Esophagus (tissue), 2 donors: ENCODE measurements around the gene STX2. TPM values are rescaled to one million over a fixed set of nuclear protein-coding genes. Genes with fewer than 3 reads are reported as not detected.
"Not testable (repeated sequence)": the region's sequence is repeated elsewhere in the genome, so short reads cannot be mapped to it uniquely, and the experiment has no call there.

Experiments
- H3K27ac ChIP-seq, 2 donors: one replicate each; pipeline ENCODE4 v1.5.1; 2013; ENCODE audit warnings: low read depth in 2 of 2, mild to moderate bottlenecking in 2 of 2, inconsistent platforms in 1 of 2, low read length in 1 of 2, moderate library complexity in 1 of 2
- H3K27me3 ChIP-seq, 2 donors: one replicate each; pipeline ENCODE4 v1.6.1; 2013; ENCODE audit warnings: low read length in 2 of 2, control low read depth in 1 of 2, mild to moderate bottlenecking in 1 of 2; ENCODE audit not compliant: insufficient read depth in 2 of 2, control insufficient read depth in 1 of 2
- H3K36me3 ChIP-seq, 2 donors: one replicate each; pipeline ENCODE4 v1.6.1; 2013; ENCODE audit warnings: low read length in 1 of 2; ENCODE audit not compliant: control insufficient read depth in 2 of 2, insufficient read depth in 2 of 2
- H3K4me1 ChIP-seq, 2 donors: one replicate each; pipeline ENCODE4 v1.6.1; 2013; ENCODE audit warnings: low read length in 1 of 2; ENCODE audit not compliant: control insufficient read depth in 2 of 2, insufficient read depth in 2 of 2
- H3K4me3 ChIP-seq, 2 donors: one replicate each; pipeline ENCODE4 v1.5.1; 2013; ENCODE audit warnings: low read length in 2 of 2, mild to moderate bottlenecking in 2 of 2, low read depth in 1 of 2, moderate library complexity in 1 of 2
- H3K9me3 ChIP-seq, 2 donors: one replicate each; pipeline ENCODE4 v1.6.1; 2013; ENCODE audit warnings: mild to moderate bottlenecking in 2 of 2, low read depth in 1 of 2, low read length in 1 of 2, moderate library complexity in 1 of 2; ENCODE audit not compliant: control insufficient read depth in 2 of 2, insufficient read depth in 1 of 2
- WGBS, 2 donors: extraction: QIAGEN DNeasy Blood & Tissue Kit; methylation state at CpG; one replicate each; pipeline ENCODE4 v1.1.7; 2013; 5-methylcytosine and 5-hydroxymethylcytosine counted together
- polyA plus RNA-seq, 2 donors: library from polyadenylated mRNA; stranded (reverse); fragments of 200-250 nt; gene quantifications; one replicate each; pipeline ENCODE4 v1.2.3, GENCODE V29; 2013
- donor health status: healthy with polysubstance abuse.
- donor health status: Bipolar disorder and iron deficiency.

Gene STX2
- 1 to 10 TPM; 3.1 to 3.5 TPM for polyA plus RNA-seq

- WGBS, 2 donors = 1% methylated on average over 56 to 79 of the region's 79 CpGs
- Histone ChIP-seq H3K4me3 (peak within 1 kb of the TSS; percentile 57 to 62), H3K27ac (peak within 1 kb of the TSS; percentile 54 to 66), H3K4me1 (peaks cover 0 to 7% of the 10 kb centered on the region in 2 donors), H3K27me3 (no peaks in the 10 kb centered on the region), H3K9me3 (no peaks in the 10 kb centered on the region), H3K36me3 (no peaks in the 10 kb centered on the region)
These were observed at the start of gene STX2 for GRCh38 chr12:130838951-130839769. Gene STX2, minus strand, starts transcription at chr12:130839250. Its CDS starts 151 bp downstream, at chr12:130839099.

- not testable (repeated sequence) for H3K27ac ChIP-seq, H3K27me3 ChIP-seq, H3K4me1 ChIP-seq, H3K9me3 ChIP-seq, H3K36me3 ChIP-seq, H3K4me3 ChIP-seq
- 84 to 87% methylated on average over 10 of the region's 17 CpGs for WGBS, 2 donors
These were observed 48.1 kb upstream of the STX2 start for GRCh38 chr12:130887190-130887589.

- no peak overlapping the region for H3K27ac ChIP-seq
- H3K4me1 ChIP-seq = peaks cover 0 to 3% of the 10 kb centered on the region in 2 donors
- H3K4me3 ChIP-seq = no peak overlapping the region
- 92% methylated on average over 1 of the region's 1 CpG for WGBS, 2 donors
- H3K36me3 ChIP-seq = no peaks in the 10 kb centered on the region
- no peaks in the 10 kb centered on the region for H3K9me3 ChIP-seq
- H3K27me3 ChIP-seq = no peaks in the 10 kb centered on the region
These were observed 42.5 kb upstream of the STX2 start for GRCh38 chr12:130881548-130881947.

GRCh38 chr12:130881046-130881445, 42.0 kb upstream of the STX2 start:
- Histone ChIP-seq H3K4me3 (no peak overlapping the region), H3K27me3 (no peaks in the 10 kb centered on the region), H3K27ac (no peak overlapping the region), H3K36me3 (no peaks in the 10 kb centered on the region), H3K9me3 (no peaks in the 10 kb centered on the region), H3K4me1 (peaks cover 0 to 3% of the 10 kb centered on the region in 2 donors)
- WGBS, 2 donors = 82 to 84% methylated on average over 5 of the region's 5 CpGs

- H3K9me3 ChIP-seq = no peaks in the 10 kb centered on the region
- 31 to 35% methylated on average over 10 of the region's 10 CpGs for WGBS, 2 donors
- H3K4me1 ChIP-seq = peaks cover 0 to 3% of the 10 kb centered on the region in 2 donors
- peaks cover 0 to 4% of the 10 kb centered on the region in 2 donors for H3K36me3 ChIP-seq
- H3K27ac ChIP-seq = no peak overlapping the region
- no peaks in the 10 kb centered on the region for H3K27me3 ChIP-seq
- H3K4me3 ChIP-seq = no peak overlapping the region
These were observed 41.4 kb upstream of the STX2 start for GRCh38 chr12:130880411-130880885.

- Histone ChIP-seq H3K36me3 (peaks cover 0 to 8% of the 10 kb centered on the region in 2 donors), H3K27me3 (no peaks in the 10 kb centered on the region), H3K4me1 (peaks cover 0 to 3% of the 10 kb centered on the region in 2 donors), H3K9me3 (no peaks in the 10 kb centered on the region), H3K4me3 (no peak overlapping the region), H3K27ac (no peak overlapping the region)
- 66% methylated on average over 16 to 17 of the region's 17 CpGs for WGBS, 2 donors
These were observed 40.8 kb upstream of the STX2 start for GRCh38 chr12:130879781-130880389.

GRCh38 chr12:130879212-130879686, 40.2 kb upstream of the STX2 start:
- Histone ChIP-seq H3K4me3 (no peak overlapping the region), H3K27me3 (no peaks in the 10 kb centered on the region), H3K27ac (no peak overlapping the region), H3K4me1 (peaks cover 0 to 3% of the 10 kb centered on the region in 2 donors), H3K9me3 (no peaks in the 10 kb centered on the region), H3K36me3 (peaks cover 0 to 13% of the 10 kb centered on the region in 2 donors)
- 87 to 88% methylated on average over 13 of the region's 13 CpGs for WGBS, 2 donors

- H3K27me3 ChIP-seq = no peaks in the 10 kb centered on the region
- 68 to 73% methylated on average over 24 of the region's 24 CpGs for WGBS, 2 donors
- H3K27ac ChIP-seq = no peak overlapping the region
- H3K4me1 ChIP-seq = peaks cover 0 to 3% of the 10 kb centered on the region in 2 donors
- H3K9me3 ChIP-seq = no peaks in the 10 kb centered on the region
- H3K4me3 ChIP-seq = no peak overlapping the region
- peaks cover 0 to 16% of the 10 kb centered on the region in 2 donors for H3K36me3 ChIP-seq
These were observed 39.4 kb upstream of the STX2 start for GRCh38 chr12:130878193-130879185.

- no peak overlapping the region for H3K27ac ChIP-seq
- H3K4me3 ChIP-seq = no peak overlapping the region
- no peaks in the 10 kb centered on the region for H3K9me3 ChIP-seq
- peaks cover 0 to 3% of the 10 kb centered on the region in 2 donors for H3K4me1 ChIP-seq
- no peaks in the 10 kb centered on the region for H3K27me3 ChIP-seq
- 81 to 82% methylated on average over 3 of the region's 3 CpGs for WGBS, 2 donors
- H3K36me3 ChIP-seq = peaks cover 0 to 16% of the 10 kb centered on the region in 2 donors
These were observed 38.3 kb upstream of the STX2 start for GRCh38 chr12:130877333-130877732.
